HG03575 (cell line): Measurements from ENCODE around the gene MAGI1.

ENCODE experiments used
- ATAC-seq: cut with Tn5 transposase; IDR thresholded peaks from one replicate; pipeline ENCODE4 v1.9.1; 2021; ENCODE audit not compliant: unreplicated experiment, insufficient number of reproducible peaks, low FRiP score; ENCODE audit errors: extremely low read depth

MAGI1 gene

GRCh38 chr3:66018057-66019033 is 20.4 kb downstream of the MAGI1 start:
- ATAC-seq: no peak

GRCh38 chr3:66017591-66017990 is 21.1 kb downstream of the MAGI1 start:
- ATAC-seq: no peak

- no peak for ATAC-seq
Observed at GRCh38 chr3:66017084-66017483, 21.6 kb downstream of the MAGI1 start.

- no peak for ATAC-seq
Observed at GRCh38 chr3:66015841-66016240, 22.9 kb downstream of the MAGI1 start.

GRCh38 chr3:66014651-66015050 is 24.1 kb downstream of the MAGI1 start:
- ATAC-seq: no peak

- ATAC-seq: no peak
Observed at GRCh38 chr3:66014056-66014455, 24.7 kb downstream of the MAGI1 start.

- no peak for ATAC-seq
Observed at GRCh38 chr3:66012711-66013110, 26.0 kb downstream of the MAGI1 start.

GRCh38 chr3:66010739-66011655 is 27.7 kb downstream of the MAGI1 start:
- ATAC-seq: no peak

- no peak for ATAC-seq
Observed at GRCh38 chr3:66010348-66010738, 28.4 kb downstream of the MAGI1 start.

- no peak for ATAC-seq
Observed at GRCh38 chr3:66004244-66004643, 34.5 kb downstream of the MAGI1 start.

- ATAC-seq: no peak
Observed at GRCh38 chr3:66001626-66002025, 37.1 kb downstream of the MAGI1 start.

GRCh38 chr3:66000506-66000905 is 38.2 kb downstream of the MAGI1 start:
- ATAC-seq: no peak

- no peak for ATAC-seq
Observed at GRCh38 chr3:65999606-66000005, 39.1 kb downstream of the MAGI1 start.

GRCh38 chr3:65996589-65996988 is 42.1 kb downstream of the MAGI1 start:
- no peak for ATAC-seq

GRCh38 chr3:65995515-65995914 is 43.2 kb downstream of the MAGI1 start:
- no peak for ATAC-seq

- no peak for ATAC-seq
Observed at GRCh38 chr3:65995030-65995429, 43.7 kb downstream of the MAGI1 start.

GRCh38 chr3:65993134-65993900 is 45.4 kb downstream of the MAGI1 start:
- no peak for ATAC-seq

- ATAC-seq: no peak
Observed at GRCh38 chr3:65992106-65992505, 46.6 kb downstream of the MAGI1 start.
